ENCODE measurements around the gene KHDRBS2. TPM values are rescaled to one million over a fixed set of nuclear protein-coding genes. Genes with fewer than 3 reads are reported as not detected.

KHDRBS2 gene
- total and polyA plus RNA-seq, 2 experiments from 2014 or later, result 5.4 to 11.7 TPM

GRCh38 chr6:61977947-61978346 lies 308.1 kb downstream of the KHDRBS2 start:
- Histone ChIP-seq H3K4me1 (ENCODE audit: insufficient read depth) (peaks cover 15% of the 10 kb centered on the region), H3F3A (replicated peaks; ENCODE audit: low read depth) (no peaks in the 10 kb centered on the region), H4K20me1 (replicated peaks; ENCODE audit: insufficient read depth) (no peaks in the 10 kb centered on the region), H3K4me2 (no peak overlapping the region), H3K27ac (ENCODE audit: low read depth) (no peak overlapping the region), H3K27me3 (ENCODE audit: insufficient read depth) (no peaks in the 10 kb centered on the region), H3K79me2 (replicated peaks; ENCODE audit: insufficient read depth) (no peaks in the 10 kb centered on the region), H3K9me2 (ENCODE audit: insufficient read depth) (no peaks in the 10 kb centered on the region), H3K36me3 (ENCODE audit: insufficient read depth) (no peaks in the 10 kb centered on the region), H2AFZ (no peak overlapping the region), H3K4me3 (no peak overlapping the region)
- no peak overlapping the region for H3K27ac Mint-ChIP-seq
- no peak overlapping the region for H3K4me3 Mint-ChIP-seq
- peaks cover 14% of the 10 kb centered on the region for H3K4me1 Mint-ChIP-seq
- no peaks in the 10 kb centered on the region for H3K9me3 Mint-ChIP-seq
- H3K36me3 Mint-ChIP-seq (ENCODE audit: low read depth), result no peaks in the 10 kb centered on the region
- no peak for ATAC-seq
- no peak for TF ChIP-seq CTCF (conservative IDR thresholded peaks at IDR 0.05; ENCODE audit: low read depth in 2 of 2)
- TF ChIP-seq ETS1 (IDR thresholded peaks at IDR 0.05), result no peak
- no peak for TF ChIP-seq EZH2phosphoT487 (IDR thresholded peaks at IDR 0.05; ENCODE audit: unreplicated experiment)
- no peak for TF ChIP-seq ZNF114 (CRISPR knock-in tag; IDR thresholded peaks at IDR 0.05)
- no peak for TF ChIP-seq NANOG (IDR thresholded peaks at IDR 0.05; ENCODE audit: borderline replicate concordance)
- no peak for TF ChIP-seq ZNF462 (CRISPR knock-in tag; IDR thresholded peaks at IDR 0.05)
- no peak for TF ChIP-seq REST (IDR thresholded peaks at IDR 0.05; ENCODE audit: unreplicated experiment)
- TF ChIP-seq STAT1 (IDR thresholded peaks at IDR 0.05; ENCODE audit: unreplicated experiment), result no peak
- no peak for TF ChIP-seq JUNB (IDR thresholded peaks at IDR 0.05; ENCODE audit: unreplicated experiment)
- no peak for TF ChIP-seq POLR2AphosphoS5 (IDR thresholded peaks at IDR 0.05; ENCODE audit: low read depth)
- no peak for TF ChIP-seq CREB1 (CRISPR knock-in tag; IDR thresholded peaks at IDR 0.05; ENCODE audit: low read depth)
- DNase-seq (ENCODE audit: low spot score), result no peak
- H3K27me3 Mint-ChIP-seq (ENCODE audit: insufficient read depth, low read depth, poor library complexity), result no peaks in the 10 kb centered on the region

Measured in GM23338 (cell line).